B cell (primary cell): ENCODE data around the gene PYCARD. TPM values are rescaled to one million over a fixed set of nuclear protein-coding genes. Genes with fewer than 3 reads are reported as not detected.
A peak's percentile ranks its signal among the peaks of the same experiment; 100 is the strongest.

ENCODE experiments used
- ATAC-seq: fragments of 200-7000 bp; cut with Tn5 transposase; one replicate; pipeline ENCODE4 v1.10.0; 2021; ENCODE audit warnings: low read depth, mild to moderate bottlenecking, moderate number of reproducible peaks, moderate library complexity
- CTCF ChIA-PET: fragments of 350-600 bp; sonication (Branson Sonifier 250); formaldehyde crosslinking; loops from one replicate; lab custom pipeline; 2021; ENCODE audit warnings: antibody characterized with exemption, inconsistent platforms; lab: Charles Lee
- POLR2A ChIA-PET: fragments of 350-600 bp; sonication (Branson Sonifier 250); formaldehyde crosslinking; loops from one replicate; lab custom pipeline; 2021; ENCODE audit warnings: antibody characterized with exemption; lab: Charles Lee
- DNase-seq: peaks from one replicate; pipeline ENCODE4 v3.0.0; 2013
- H2AFZ ChIP-seq: 2 replicates; pipeline ENCODE4 v1.6.1; 2012; ENCODE audit warnings: mild to moderate bottlenecking, low read depth, low read length; ENCODE audit not compliant: insufficient read depth, poor library complexity, severe bottlenecking
- H3K27ac ChIP-seq, 2 donors: 1 replicate in 1 of 2; 2 replicates in 1 of 2; pipeline ENCODE4 v1.5.1; 2012 to 2013; ENCODE audit warnings: low read length in 2 of 2, mild to moderate bottlenecking in 2 of 2, moderate library complexity in 1 of 2
- H3K27me3 ChIP-seq, 4 experiments: fragments of 200-600 bp in 1 of 4; sonication (generic) in 1 of 4; replicated peaks in 1 of 4; 1 replicate in 2 of 4; 2 replicates in 2 of 4; pipeline versions ENCODE4 v1.6.1 to v1.7.0; 2013 to 2016; ENCODE audit warnings: low read length in 3 of 4, mild to moderate bottlenecking in 2 of 4, mixed read lengths in 1 of 4, moderate library complexity in 1 of 4; ENCODE audit not compliant: insufficient read depth in 4 of 4, control insufficient read depth in 3 of 4; ENCODE audit errors: control extremely low read depth in 1 of 4
- H3K36me3 ChIP-seq, 2 experiments: replicated peaks in 1 of 2; 1 replicate in 1 of 2; 2 replicates in 1 of 2; pipeline versions ENCODE4 v1.6.1 to v1.7.1; 2013; ENCODE audit warnings: low read length in 1 of 2; ENCODE audit not compliant: insufficient read depth in 2 of 2, control insufficient read depth in 1 of 2; ENCODE audit errors: control extremely low read depth in 1 of 2, extremely low read depth in 1 of 2
- H3K4me1 ChIP-seq, 2 donors: fragments of 200-600 bp in 1 of 2; sonication (generic) in 1 of 2; 1 replicate in 1 of 2; 2 replicates in 1 of 2; pipeline versions ENCODE4 v1.5.1 to v1.6.1; 2013 to 2017; ENCODE audit warnings: low read length in 2 of 2; ENCODE audit not compliant: control insufficient read depth in 2 of 2, insufficient read depth in 2 of 2
- H3K4me2 ChIP-seq: replicated peaks from 2 replicates; pipeline ENCODE3; 2012; ENCODE audit warnings: mild to moderate bottlenecking, low read depth, low read length; ENCODE audit not compliant: poor library complexity, severe bottlenecking
- H3K4me3 ChIP-seq, 5 experiments: fragments of 200-600 bp in 1 of 5; sonication (generic) in 1 of 5; 1 replicate in 3 of 5; 2 replicates in 2 of 5; pipeline versions ENCODE4 v1.5.1 to v1.7.0; 2011 to 2016; ENCODE audit warnings: low read length in 4 of 5, mild to moderate bottlenecking in 4 of 5, low read depth in 2 of 5, control low read depth in 1 of 5, moderate library complexity in 1 of 5; ENCODE audit not compliant: insufficient read depth in 1 of 5; ENCODE audit errors: control extremely low read depth in 1 of 5, extremely low read depth in 1 of 5
- H3K79me2 ChIP-seq: fragments of 200-600 bp; sonication (generic); one replicate; pipeline ENCODE4 v1.6.0; 2016; ENCODE audit warnings: low read length; ENCODE audit not compliant: control insufficient read depth, insufficient read depth
- H3K9ac ChIP-seq: fragments of 200-600 bp; sonication (generic); 2 replicates; pipeline ENCODE4 v1.6.1; 2017; ENCODE audit warnings: mild to moderate bottlenecking, low read length, moderate library complexity
- H3K9me3 ChIP-seq, 3 donors: one replicate each; pipeline versions ENCODE4 v1.6.1 to v1.7.1; 2013; ENCODE audit warnings: low read length in 2 of 3; ENCODE audit not compliant: control insufficient read depth in 2 of 3, insufficient read depth in 1 of 3; ENCODE audit errors: control extremely low read depth in 1 of 3
- H4K20me1 ChIP-seq: 2 replicates; pipeline ENCODE4 v1.6.0; 2012; ENCODE audit warnings: mild to moderate bottlenecking, low read length; ENCODE audit not compliant: insufficient read depth, control insufficient read depth, poor library complexity, severe bottlenecking
- H3K27ac Mint-ChIP-seq: one replicate; pipeline ENCODE4 v1.8.0; 2021; ENCODE audit warnings: mixed read lengths
- H3K27me3 Mint-ChIP-seq: one replicate; pipeline ENCODE4 v1.8.0; 2021; ENCODE audit warnings: mixed read lengths
- H3K4me1 Mint-ChIP-seq: one replicate; pipeline ENCODE4 v1.8.0; 2021; ENCODE audit warnings: mixed read lengths
- H3K4me3 Mint-ChIP-seq: one replicate; pipeline ENCODE4 v1.8.0; 2021; ENCODE audit warnings: mixed read lengths
- H3K9me3 Mint-ChIP-seq: one replicate; pipeline ENCODE4 v1.8.0; 2022; ENCODE audit warnings: mixed read lengths; ENCODE audit not compliant: insufficient read depth
- EZH2 ChIP-seq: IDR thresholded peaks from 2 replicates; pipeline ENCODE4 v1.6.1; 2012; ENCODE audit warnings: borderline replicate concordance, low read depth, mild to moderate bottlenecking, moderate library complexity, low read length; ENCODE audit not compliant: insufficient read depth, poor library complexity, severe bottlenecking
- WGBS: methylation state at CpG from one replicate; pipeline ENCODE4 v1.1.5; 2013; ENCODE audit warnings: missing lambda C conversion rate; ENCODE audit not compliant: insufficient coverage; 5-methylcytosine and 5-hydroxymethylcytosine counted together
- intact Hi-C: fragments of 100-400 bp; cut with micrococcal nuclease; formaldehyde crosslinking; loops from one replicate; pipeline ENCODE4 v1.10.0; 2022
- polyA plus RNA-seq: library from polyadenylated mRNA; depleted of rRNA; stranded (reverse); fragments of >200 nt; gene quantifications from 2 replicates; pipeline ENCODE4 v1.2.3, GENCODE V29; 2012
- total RNA-seq, 2 donors: library from RNA; stranded (reverse); fragments of 120-200 nt in 1 of 2; gene quantifications; 1 replicate in 1 of 2; 2 replicates in 1 of 2; pipeline versions ENCODE4 v1.2.3 to v1.2.4, GENCODE V29; 2013 to 2022
- TF ChIP-seq, protein P1 (sequence below): fragments of 200-600 bp; IDR thresholded peaks from one replicate; pipeline ENCODE4 v1.8.0; 2022; ENCODE audit warnings: antibody characterized with exemption, mild to moderate bottlenecking

PYCARD gene
- total and polyA plus RNA-seq, 2 donors (not counting 1 experiment from before 2014, with no cell fraction given) = 35.7 to 72.0 TPM

DNA sequence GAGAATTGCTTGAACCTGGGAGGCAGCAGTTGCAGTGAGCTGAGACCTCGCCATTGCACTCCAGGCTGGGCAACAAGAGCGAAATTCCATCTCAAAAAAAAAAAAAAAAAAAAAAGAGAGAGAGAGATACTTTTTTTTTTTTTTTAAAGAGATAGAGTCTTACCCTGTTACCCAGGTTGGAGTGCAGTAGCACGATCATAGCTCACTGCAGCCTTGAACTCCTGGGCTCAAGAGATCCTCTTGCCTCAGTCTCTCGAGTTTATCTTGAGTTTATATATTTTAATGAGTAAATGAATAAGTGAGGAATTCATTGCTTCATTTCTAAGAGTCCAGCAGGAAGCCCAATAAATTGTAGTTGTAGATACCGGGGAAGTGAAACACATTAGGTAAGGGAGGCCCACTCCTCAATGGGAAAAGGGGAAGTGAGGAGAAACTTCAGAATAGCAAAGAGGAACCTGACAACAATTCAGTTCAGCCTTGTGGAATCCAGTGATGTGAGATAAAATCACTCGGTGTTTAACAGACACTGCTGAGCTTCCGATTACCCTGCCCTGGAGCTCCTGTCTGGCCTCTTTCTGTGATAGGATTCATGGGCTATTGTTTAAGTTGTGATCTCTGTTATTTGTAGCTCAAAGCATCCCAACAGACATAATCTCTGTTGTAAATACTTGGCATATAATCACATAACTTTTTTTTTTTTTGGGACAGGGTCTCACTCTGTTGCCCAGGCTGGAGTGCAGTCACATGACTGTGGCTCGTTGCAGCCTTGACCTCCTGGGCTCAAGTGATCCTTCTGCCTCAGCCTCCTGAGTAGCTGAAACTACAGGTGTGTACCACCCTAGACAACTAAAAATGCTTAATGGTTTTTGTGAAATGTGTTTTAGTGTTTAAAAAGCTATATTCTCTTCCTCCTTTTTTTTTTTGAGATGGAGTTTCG is 41.4 kb upstream of the PYCARD start:
- peak; percentile 82 for DNase-seq
- TF ChIP-seq EZH2 = no peak
- TF ChIP-seq, protein P1, sequence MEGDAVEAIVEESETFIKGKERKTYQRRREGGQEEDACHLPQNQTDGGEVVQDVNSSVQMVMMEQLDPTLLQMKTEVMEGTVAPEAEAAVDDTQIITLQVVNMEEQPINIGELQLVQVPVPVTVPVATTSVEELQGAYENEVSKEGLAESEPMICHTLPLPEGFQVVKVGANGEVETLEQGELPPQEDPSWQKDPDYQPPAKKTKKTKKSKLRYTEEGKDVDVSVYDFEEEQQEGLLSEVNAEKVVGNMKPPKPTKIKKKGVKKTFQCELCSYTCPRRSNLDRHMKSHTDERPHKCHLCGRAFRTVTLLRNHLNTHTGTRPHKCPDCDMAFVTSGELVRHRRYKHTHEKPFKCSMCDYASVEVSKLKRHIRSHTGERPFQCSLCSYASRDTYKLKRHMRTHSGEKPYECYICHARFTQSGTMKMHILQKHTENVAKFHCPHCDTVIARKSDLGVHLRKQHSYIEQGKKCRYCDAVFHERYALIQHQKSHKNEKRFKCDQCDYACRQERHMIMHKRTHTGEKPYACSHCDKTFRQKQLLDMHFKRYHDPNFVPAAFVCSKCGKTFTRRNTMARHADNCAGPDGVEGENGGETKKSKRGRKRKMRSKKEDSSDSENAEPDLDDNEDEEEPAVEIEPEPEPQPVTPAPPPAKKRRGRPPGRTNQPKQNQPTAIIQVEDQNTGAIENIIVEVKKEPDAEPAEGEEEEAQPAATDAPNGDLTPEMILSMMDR = no peak
- peak overlapping the region; percentile 57 for H3K27ac Mint-ChIP-seq
- WGBS = 14% methylated on average over 3 of the region's 9 CpGs
- no peak overlapping the region for H3K27ac ChIP-seq
- no peaks in the 10 kb centered on the region for H3K36me3 ChIP-seq
- CTCF ChIA-PET = interaction anchor here (0.6 to 1.3 kb wide), 8 partner anchors 11 to 302 kb away, joined by 3 to 5 read pairs (median 3); partner anchors contain the start of genes PYCARD and PYDC1
- no peaks in the 10 kb centered on the region for H3K27me3 Mint-ChIP-seq
- intact Hi-C loops = loop anchor here (1.0 to 2.0 kb wide), 2 partner anchors 15 to 19 kb away; partner anchors contain the start of gene ITGAM
- H3K4me3 Mint-ChIP-seq = peak overlapping the region; percentile 52
- no peak overlapping the region for H3K4me3 ChIP-seq
- peak; percentile 90 for ATAC-seq
- POLR2A ChIA-PET = interaction anchor here (0.6 to 1.3 kb wide), 4 partner anchors 22 to 492 kb away, joined by 3 to 5 read pairs (median 4); partner anchors contain the start of gene PYDC1
- H3K9ac ChIP-seq = no peak overlapping the region
- H3K27me3 ChIP-seq = peaks cover 0 to 12% (median 4%) of the 10 kb centered on the region in 4 experiments
- peaks cover 11 to 19% of the 10 kb centered on the region in 2 donors for H3K4me1 ChIP-seq
- no peaks in the 10 kb centered on the region for H3K9me3 ChIP-seq
- H2AFZ ChIP-seq = no peak overlapping the region
- H3K9me3 Mint-ChIP-seq = no peaks in the 10 kb centered on the region
- H3K4me2 ChIP-seq = peak overlapping the region; percentile 59
- no peaks in the 10 kb centered on the region for H4K20me1 ChIP-seq
- H3K79me2 ChIP-seq = no peaks in the 10 kb centered on the region
- peaks cover 13% of the 10 kb centered on the region for H3K4me1 Mint-ChIP-seq

DNA sequence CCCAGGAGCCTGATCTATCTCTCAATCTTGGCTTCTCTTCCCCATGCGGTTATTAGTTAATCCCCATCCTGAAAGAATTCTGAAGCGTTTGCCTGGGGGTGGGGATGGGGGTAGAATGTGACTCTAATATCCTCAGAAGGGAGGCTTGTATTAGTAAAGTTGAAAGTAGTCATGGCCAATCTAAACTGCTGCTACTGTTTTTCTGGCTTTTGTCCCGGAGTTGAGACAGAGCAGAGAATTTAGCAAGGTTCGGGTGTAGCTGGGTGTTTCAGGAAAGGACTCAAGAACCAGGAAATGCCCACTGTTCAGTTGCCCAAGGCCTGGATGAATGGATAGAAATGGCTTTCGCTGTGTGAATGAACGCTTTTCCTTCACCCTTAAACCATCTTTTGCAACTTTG is 39.6 kb upstream of the PYCARD start:
- Mint-ChIP-seq H3K27ac (no peak overlapping the region), H3K27me3 (no peaks in the 10 kb centered on the region), H3K4me1 (peaks cover 13% of the 10 kb centered on the region), H3K9me3 (no peaks in the 10 kb centered on the region), H3K4me3 (no peak overlapping the region)
- no peaks in the 10 kb centered on the region for H4K20me1 ChIP-seq
- H3K27me3 ChIP-seq = peaks cover 0 to 4% (median 0%) of the 10 kb centered on the region in 4 experiments
- H3K27ac ChIP-seq = no peak overlapping the region
- 72% methylated on average over 3 of the region's 6 CpGs for WGBS
- no peak overlapping the region for H3K4me2 ChIP-seq
- no peaks in the 10 kb centered on the region for H3K36me3 ChIP-seq
- no peaks in the 10 kb centered on the region for H3K9me3 ChIP-seq
- peaks cover 11 to 19% of the 10 kb centered on the region in 2 donors for H3K4me1 ChIP-seq
- CTCF ChIA-PET = no interaction called here
- no peak overlapping the region for H3K4me3 ChIP-seq
- no peak for ATAC-seq
- no peak overlapping the region for H2AFZ ChIP-seq
- DNase-seq = no peak
- POLR2A ChIA-PET = no interaction called here
- no peak overlapping the region for H3K9ac ChIP-seq
- no peaks in the 10 kb centered on the region for H3K79me2 ChIP-seq
- intact Hi-C loops = no loop called here
- TF ChIP-seq EZH2 = no peak
- TF ChIP-seq, protein P1 = no peak
